GM18868 (cell line): Measurements from ENCODE around the gene TIMM29.
"Not testable (repeated sequence)": the region's sequence is repeated elsewhere in the genome, so short reads cannot be mapped to it uniquely, and the experiment has no call there.

Experiments
- ATAC-seq: cut with Tn5 transposase; IDR thresholded peaks from one replicate; pipeline ENCODE4 v1.9.1; 2021; ENCODE audit warnings: mild to moderate bottlenecking, moderate library complexity; ENCODE audit not compliant: unreplicated experiment

The TIMM29 gene

GRCh38 chr19:10936661-10937084, 8.1 kb downstream of the TIMM29 start:
- ATAC-seq: no peak

DNA sequence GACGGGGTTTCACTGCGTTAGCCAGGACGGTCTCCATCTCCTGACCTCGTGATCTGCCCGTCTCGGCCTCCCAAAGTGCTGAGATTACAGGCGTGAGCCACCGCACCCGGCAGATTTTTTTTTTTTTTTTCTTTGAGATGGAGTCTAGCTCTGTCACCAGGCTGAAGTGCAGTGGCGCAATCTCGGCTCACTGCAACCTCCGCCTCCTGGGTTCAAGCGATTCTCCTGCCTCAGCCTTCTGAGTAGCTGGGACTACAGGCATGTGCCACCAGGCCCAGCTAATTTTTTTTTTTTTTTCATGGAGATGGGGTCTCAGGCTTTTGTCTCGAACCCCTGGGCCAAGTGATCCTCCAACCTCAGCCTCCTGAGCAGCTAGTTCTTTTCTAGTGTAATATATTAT, 13.0 kb downstream of the TIMM29 start:
- not testable (repeated sequence) for ATAC-seq

- not testable (repeated sequence) for ATAC-seq
Observed at GRCh38 chr19:10943412-10943811, 14.8 kb downstream of the TIMM29 start.

DNA sequence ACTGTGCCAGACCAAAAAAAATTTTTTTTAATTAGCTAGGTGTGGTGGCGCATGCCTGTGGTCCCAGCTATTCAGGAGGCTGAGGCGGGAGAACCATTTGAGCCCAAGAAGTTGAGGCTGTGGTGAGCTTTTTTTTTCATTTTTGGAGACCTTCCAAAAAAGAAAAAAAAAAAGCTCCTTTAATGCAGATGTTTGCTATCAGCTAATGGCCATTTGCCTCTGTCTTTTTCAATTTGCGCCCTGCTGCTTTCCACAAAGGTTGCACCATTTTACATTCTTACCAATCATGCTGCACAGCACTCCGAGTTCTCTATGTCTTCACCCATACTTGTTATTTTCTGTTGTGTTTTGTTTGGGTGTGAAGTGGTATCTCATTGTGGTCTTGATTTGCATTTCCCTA, 16.7 kb downstream of the TIMM29 start:
- no peak for ATAC-seq

GRCh38 chr19:10946958-10947657, 18.5 kb downstream of the TIMM29 start:
- no peak for ATAC-seq

DNA sequence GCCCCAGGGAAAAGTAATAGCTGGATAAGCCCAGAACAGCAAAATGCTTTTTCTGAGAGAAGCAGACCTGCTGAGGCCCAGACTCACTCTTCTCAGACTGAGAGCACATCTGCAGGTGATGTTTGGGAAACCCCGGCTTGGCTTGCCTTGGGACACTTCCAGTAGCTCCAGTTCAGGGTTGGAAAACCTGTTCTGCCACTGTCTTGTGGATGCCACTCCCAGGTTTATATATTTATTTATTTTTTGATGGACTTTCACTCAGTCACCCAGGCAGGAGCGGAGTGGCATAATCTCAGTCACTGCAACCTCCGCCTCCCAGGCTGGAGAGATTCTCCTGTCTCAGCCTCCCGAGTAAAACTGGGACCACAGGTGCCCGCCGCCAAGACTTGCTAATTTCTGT, 24.2 kb downstream of the TIMM29 start:
- ATAC-seq: no peak

GRCh38 chr19:10959277-10959968, 30.8 kb downstream of the TIMM29 start:
- not testable (repeated sequence) for ATAC-seq

DNA sequence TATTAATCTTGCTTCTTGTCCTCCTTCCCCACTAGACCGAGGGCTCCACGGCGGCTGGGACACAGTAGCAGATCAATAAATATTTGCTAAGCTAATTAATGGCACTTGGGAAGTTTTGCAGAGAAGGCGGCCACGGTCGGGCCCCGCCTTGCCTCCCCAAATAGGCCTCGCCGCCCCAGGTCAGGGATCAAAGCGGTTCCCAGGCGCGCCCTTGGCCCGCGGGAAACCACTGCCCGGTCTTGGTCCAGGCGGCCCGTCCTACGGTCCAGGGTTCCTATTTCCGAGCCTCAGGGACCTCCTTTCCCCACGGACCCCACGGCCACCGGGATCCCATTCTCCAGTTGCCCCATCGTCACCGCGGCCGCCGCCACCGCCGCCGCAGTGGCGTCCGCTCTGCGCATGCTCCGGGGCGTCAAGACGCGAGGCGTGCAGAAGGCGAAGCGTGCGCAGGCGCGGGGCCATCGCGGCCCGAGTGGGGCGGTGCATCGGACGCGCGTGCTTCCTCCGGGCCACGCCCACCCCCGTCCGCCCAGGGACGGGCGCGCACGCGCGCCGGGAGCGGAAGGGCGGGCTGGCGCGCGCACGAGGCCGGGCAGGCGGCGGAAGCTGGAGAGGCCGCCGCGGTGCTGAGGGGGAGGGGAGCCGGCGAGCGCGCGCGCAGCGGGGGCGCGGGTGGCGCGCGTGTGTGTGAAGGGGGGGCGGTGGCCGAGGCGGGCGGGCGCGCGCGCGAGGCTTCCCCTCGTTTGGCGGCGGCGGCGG, 31.9 kb downstream of the TIMM29 start, which contains the start of gene SMARCA4:
Gene SMARCA4 (plus strand): TSS at position 717 of the 759 bp plus-strand sequence. CDS start 23,122 bp downstream, outside the sequence.
- ATAC-seq: peak; percentile 74

DNA sequence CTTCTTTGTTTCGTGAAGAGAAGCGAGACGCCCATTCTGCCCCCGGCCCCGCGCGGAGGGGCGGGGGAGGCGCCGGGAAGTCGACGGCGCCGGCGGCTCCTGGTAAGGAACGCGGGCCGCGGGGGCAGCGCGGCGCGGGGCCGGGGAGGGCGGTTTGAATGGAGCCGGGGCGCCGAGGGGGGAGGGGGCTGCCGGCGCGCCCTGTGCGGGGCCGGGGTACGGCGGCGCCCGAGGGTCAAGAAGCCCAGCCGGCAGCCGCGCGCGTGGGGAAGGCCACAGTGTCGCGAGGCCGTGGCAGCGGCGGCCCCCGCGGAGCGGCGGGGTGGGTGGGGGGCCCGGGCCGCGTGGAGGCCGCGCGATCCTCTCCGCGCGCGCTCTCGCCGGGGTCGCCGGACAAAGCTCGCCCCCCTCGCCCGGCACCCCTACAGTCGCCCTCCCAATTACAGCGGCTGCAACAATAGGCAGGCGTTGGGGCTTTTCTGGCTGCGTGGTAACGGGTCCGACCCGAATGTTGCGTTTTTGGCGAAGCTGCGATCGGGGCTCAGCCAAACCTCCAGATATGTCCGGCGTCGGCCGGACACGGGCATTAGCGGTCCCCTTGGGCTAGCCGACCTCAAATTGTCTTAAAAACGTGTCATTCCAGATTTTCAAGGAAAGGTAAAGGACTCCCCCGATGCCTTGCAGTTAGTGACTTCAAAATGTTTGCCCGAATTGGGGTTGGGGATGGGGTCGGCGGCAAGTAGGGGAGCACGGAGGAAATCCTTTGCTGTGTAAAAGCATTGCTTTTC, 32.7 kb downstream of the TIMM29 start:
- ATAC-seq: peak; percentile 25

GRCh38 chr19:10962863-10963262, 34.3 kb downstream of the TIMM29 start:
- no peak for ATAC-seq

DNA sequence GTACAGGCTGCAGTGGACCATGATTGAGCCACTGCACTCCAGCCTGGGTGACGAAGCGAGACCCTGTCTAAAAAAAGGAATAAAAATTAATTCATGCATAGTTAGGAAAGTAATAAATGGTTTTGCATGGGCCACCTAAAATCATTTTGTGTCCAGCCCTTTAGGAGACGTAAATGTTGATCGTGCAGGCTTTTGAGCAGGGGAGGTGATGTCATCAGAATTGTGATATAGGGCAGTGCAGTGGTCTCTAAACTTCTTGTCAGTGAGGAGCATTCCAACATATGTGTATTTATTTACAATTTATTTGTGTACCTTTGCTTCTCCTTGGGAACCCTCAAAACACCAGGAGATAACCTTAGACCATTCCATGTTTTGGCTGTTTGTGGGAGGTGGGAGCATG, 35.3 kb downstream of the TIMM29 start:
- no peak for ATAC-seq

GRCh38 chr19:10964903-10965302, 36.3 kb downstream of the TIMM29 start:
- no peak for ATAC-seq

DNA sequence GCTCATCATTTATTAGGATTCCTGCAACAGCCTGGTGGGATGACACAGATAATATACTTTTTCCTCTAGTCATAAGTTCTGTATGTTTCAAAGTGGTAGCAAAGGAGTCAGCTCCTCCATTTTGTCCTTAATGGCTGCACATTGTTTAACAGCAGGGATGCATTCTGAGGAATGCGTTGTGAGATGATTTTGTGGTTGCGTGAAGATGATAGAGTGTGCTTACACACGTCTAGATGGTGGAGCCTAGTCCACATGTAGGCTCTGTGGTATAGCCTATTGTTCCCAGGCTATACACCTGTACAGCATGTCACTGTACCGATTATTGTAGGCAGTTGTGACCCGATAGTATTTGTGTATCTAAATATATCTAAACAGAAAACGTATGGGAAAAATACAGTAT, 36.8 kb downstream of the TIMM29 start:
- no peak for ATAC-seq

- ATAC-seq: no peak
Observed at GRCh38 chr19:10966809-10967208, 38.2 kb downstream of the TIMM29 start.

GRCh38 chr19:10968527-10969135, 40.0 kb downstream of the TIMM29 start:
- ATAC-seq: no peak

DNA sequence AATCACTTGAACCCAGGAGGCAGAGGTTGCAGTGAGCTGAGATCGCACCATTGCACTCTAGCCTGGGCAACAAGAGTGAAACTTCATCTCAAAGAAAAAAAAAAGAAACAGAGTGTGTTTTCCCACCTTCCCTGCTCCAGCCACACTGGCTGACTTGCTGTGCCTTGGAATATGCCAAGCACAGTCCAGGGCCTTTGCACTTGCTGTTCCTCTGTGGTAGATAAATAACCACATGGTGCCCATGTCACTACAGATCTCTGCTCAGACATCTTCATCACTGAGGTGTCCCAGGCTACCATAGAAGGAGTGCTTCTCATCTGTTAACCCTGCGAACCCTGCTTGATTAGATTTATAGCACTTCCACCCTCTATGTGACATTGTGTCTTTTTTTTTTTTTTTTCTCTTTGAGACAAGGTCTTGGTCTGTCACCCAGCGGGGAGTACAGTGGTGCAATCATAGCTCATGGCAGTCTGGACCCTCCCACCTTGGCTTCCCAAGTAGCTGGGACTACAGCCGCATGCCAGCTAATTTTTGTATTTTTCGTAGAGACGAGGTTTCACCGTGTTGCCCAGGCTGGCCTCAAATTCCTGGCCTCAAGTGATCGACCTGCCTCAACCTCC, 42.6 kb downstream of the TIMM29 start:
- ATAC-seq: no peak

- no peak for ATAC-seq
Observed at GRCh38 chr19:10975374-10976130, 46.9 kb downstream of the TIMM29 start.

- ATAC-seq: no peak
Observed at GRCh38 chr19:10976131-10976892, 47.7 kb downstream of the TIMM29 start.

- ATAC-seq: no peak
Observed at GRCh38 chr19:10977742-10978092, 49.1 kb downstream of the TIMM29 start.
